NCI-H524 (cell line): ENCODE results near the gene ANXA9.

Source experiments
- DNase-seq, 2 experiments: peaks; one replicate each; lab custom pipeline; 2025; lab: John Stamatoyannopoulos, UW

The ANXA9 gene

GRCh38 chr1:151005729-151006319 lies 23.7 kb downstream of the ANXA9 start:
- DNase-seq: no peak

- DNase-seq: peak; percentile 75 to 80
Measured at GRCh38 chr1:151006327-151007052, 24.4 kb downstream of the ANXA9 start, which contains the start of gene MINDY1. Gene MINDY1 (minus strand): TSS chr1:151006902. CDS start chr1:151002617, 4,285 bp downstream.

GRCh38 chr1:151007853-151008243 lies 25.8 kb downstream of the ANXA9 start:
- no peak for DNase-seq

GRCh38 chr1:151008244-151009205 lies 26.4 kb downstream of the ANXA9 start, which contains the start of gene PRUNE1:
Gene PRUNE1 (plus strand): TSS chr1:151008449. CDS start chr1:151008633, 184 bp downstream.
- DNase-seq: peak; percentile 82 to 93

- DNase-seq: no peak
Measured at GRCh38 chr1:151009206-151009587, 27.1 kb downstream of the ANXA9 start.

- DNase-seq: no peak
Measured at GRCh38 chr1:151009674-151010345, 27.7 kb downstream of the ANXA9 start.

- DNase-seq: no peak
Measured at GRCh38 chr1:151010346-151010726, 28.2 kb downstream of the ANXA9 start.

- no peak for DNase-seq
Measured at GRCh38 chr1:151011154-151011850, 29.2 kb downstream of the ANXA9 start.

GRCh38 chr1:151012684-151013471 lies 30.8 kb downstream of the ANXA9 start:
- no peak for DNase-seq

- peak; percentile 43 to 78 for DNase-seq
Measured at GRCh38 chr1:151013518-151013917, 31.4 kb downstream of the ANXA9 start.

- peak; percentile 4 to 47 for DNase-seq
Measured at GRCh38 chr1:151024540-151025146, 42.6 kb downstream of the ANXA9 start.

GRCh38 chr1:151026460-151026859 lies 44.4 kb downstream of the ANXA9 start:
- DNase-seq: no peak

GRCh38 chr1:151032164-151032563 lies 50.1 kb downstream of the ANXA9 start:
- no peak for DNase-seq

GRCh38 chr1:151035167-151035566 lies 53.1 kb downstream of the ANXA9 start:
- no peak for DNase-seq

GRCh38 chr1:151036356-151036755 lies 54.3 kb downstream of the ANXA9 start, which contains the start of gene BNIPL:
Gene BNIPL (plus strand): TSS chr1:151036586. CDS start chr1:151036726, 140 bp downstream.
- DNase-seq: no peak

- no peak for DNase-seq
Measured at GRCh38 chr1:151037032-151037431, 54.9 kb downstream of the ANXA9 start.

- no peak for DNase-seq
Measured at GRCh38 chr1:151039521-151039920, 57.4 kb downstream of the ANXA9 start.

GRCh38 chr1:151043163-151043562 lies 61.1 kb downstream of the ANXA9 start:
- DNase-seq: no peak
